HG03520 (cell line): ENCODE measurements around the gene SPNS3.

Experiments
- ATAC-seq: cut with Tn5 transposase; IDR thresholded peaks from one replicate; pipeline ENCODE4 v1.9.1; 2021; ENCODE audit warnings: mild to moderate bottlenecking, moderate library complexity; ENCODE audit not compliant: unreplicated experiment

The SPNS3 gene

DNA sequence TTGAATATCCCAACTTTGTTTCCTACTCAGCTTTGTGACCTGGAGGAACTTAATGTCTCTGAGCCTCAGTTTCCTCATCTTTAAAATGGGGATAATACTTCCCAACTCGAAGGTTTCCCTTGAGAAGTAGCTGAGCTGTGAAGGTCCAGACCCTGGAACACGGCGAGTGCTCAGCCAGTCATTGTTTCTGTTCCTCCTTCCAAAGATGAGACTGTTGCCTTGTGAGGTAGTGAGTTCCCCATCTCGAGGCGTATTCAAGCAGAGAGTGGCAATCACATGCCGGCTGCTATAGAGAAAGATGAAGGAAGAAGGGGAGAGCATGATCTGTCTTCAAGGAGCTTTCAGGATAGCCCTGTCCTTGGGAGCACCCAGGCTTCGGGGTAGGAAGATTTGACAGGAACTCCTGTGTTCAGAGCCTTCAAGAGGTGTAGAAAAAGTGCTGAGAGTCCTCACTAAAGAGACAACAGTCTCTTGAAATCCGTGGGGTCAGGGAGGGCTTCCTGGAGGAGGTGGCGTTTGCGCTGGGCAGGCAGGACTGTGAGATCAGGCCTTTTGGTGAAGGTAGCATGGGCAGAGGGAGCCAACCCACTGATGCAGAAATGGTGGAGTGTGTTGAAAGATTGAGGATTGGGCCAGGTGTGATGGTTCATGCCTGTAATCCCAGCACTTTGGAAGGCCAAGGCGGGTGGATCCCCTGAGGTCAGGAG lies 92.1 kb downstream of the SPNS3 start:
- no peak for ATAC-seq

DNA sequence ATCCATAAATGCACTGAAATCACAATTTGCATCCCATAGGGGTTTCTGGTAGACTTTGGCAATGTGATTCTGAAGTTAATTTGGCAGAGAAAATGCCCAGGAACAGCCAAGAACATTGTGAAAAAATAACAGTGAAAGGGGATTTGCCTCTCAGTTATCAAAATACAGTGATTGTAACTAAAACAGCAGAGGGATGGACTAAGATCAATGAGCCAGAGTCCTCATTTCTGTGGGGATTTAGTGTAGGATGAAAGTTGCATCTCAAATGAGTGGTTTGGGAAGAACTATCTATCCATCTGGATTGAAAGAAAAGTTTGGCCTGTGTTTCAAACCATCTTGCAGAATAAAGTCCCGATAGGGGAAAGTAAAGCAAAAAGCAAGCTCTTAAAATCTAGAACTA lies 93.4 kb downstream of the SPNS3 start:
- ATAC-seq: no peak

DNA sequence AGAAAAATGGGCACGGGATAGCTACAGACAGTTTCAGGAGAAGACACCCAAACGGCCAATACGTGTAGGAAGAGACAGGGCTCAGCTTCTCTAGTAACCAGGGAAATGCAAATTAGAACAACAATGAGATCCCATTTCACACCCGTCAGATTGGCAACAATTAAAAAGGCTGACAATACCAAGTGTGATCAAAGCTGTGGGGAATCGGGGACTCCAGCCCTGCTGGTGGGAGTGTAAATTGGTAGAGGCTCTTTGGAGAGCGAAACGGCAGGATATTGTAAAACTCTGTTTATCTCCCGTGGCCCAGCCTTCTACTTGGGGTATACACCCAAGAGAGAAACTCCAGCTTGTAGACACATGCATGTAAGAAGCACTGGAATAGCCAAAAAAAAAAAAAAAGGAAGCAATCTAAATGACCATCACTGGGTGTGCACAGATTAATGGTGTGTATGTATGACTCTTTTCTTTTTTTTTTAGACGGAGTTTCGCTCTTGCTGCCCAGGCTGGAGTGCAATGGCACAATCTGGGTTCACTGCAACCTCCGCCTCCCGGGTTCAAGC lies 93.9 kb downstream of the SPNS3 start:
- ATAC-seq: no peak

DNA sequence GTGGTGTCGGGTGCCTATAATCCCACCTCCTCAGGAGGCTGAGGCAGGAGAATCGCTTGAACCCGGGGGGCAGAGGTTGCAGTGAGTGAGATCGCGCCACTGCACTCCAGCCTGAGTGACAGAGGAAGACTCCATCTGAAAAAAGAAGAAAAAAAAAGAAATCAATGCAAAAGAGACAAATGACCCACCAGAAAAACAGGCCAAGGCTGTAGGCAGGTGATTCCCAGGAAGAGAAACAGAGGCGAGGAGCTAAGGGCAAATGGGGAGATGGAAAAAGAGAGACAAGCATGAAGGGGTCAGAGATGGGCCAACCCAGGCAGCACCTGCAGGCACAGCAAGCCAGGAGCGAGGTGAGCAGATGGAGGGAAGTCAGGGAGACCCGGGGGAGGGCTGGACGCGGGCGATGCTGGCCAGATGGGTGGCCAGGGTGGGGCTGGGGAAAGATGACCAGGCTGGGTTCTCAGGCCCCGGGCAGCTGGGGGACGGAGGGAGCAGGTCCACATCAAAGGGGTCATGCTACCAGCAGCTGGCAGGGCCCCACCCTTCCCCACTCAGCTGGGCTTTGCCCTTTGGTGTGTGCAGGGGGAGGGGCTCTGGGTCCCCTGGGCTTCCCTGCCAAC lies 95.9 kb downstream of the SPNS3 start:
- ATAC-seq: no peak

DNA sequence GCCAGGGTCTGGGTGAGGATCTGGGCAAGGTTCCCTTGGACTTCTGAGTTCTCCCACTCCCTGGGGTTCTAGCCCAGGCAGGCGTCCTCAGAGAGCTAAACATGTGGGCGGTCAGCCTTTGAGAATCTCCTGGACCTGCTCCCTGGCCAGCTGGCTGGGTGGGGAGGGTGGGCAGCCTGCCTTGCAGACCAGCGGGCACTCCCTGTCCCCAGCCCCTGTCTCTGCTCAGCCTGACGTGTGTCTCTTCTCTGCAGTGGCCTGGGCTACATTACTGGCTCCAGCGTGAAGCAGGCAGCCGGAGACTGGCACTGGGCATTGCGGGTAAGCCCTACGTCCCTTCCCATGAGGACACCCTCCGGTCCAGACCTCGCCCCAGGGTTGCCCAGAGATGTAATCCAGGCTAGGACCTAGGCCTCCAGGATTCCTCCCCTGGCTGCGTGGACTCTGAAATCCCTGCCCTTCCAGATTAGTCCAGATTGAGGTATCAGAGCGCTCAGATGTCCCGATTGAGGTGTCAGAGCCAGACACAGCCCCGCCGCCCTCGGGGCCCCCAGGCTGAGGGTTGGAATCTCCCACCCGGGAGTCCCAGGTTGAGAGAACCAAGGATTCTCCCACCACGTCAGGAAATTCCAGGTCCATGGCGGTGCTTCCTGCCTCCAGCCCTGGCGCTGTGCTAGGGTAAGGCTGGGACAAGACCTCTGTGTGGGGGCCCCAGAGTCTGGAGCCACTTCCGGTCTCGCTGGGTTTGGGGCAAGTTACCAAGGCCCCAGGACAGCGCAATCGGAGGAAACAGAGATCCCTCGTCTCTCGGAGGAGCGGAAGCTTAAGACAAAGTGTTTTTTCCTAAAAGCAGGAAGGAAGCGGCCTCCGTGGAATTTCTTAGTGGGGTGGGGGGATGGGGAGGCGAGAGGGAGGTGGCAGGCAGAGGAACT lies 97.3 kb downstream of the SPNS3 start:
- no peak for ATAC-seq

DNA sequence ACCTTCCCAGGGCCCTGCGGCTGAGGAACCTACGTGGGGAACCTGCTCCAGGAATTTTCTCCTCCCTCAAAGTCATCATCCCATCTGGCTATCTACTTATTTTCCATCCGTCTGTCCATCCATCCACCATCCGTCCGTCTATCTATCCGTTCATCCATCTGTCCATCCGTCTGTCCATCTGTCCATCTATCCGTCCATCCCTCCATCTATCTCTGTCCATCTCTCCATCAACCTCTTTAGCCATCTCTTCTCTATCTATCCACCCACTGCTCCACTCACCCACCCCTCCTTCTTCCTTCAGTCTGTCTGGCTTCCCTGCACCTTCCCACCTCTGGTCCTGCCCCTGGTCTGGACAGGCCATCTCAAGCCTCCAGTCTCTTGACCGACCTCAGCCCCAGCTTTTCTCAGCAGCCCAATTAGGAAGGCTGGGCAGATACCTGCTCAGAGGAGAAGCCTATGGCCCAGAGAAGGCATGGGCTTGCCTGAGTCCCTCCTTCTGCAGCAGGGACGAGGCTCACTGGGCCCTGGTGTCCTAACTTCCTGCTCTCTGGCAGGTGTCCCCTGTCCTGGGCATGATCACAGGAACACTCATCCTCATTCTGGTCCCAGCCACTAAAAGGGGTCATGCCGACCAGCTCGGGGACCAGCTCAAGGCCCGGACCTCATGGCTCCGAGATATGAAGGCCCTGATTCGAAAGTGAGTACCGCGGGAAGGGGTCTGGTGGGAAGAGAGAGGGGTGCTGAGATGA lies 98.4 kb downstream of the SPNS3 start:
- ATAC-seq: no peak

DNA sequence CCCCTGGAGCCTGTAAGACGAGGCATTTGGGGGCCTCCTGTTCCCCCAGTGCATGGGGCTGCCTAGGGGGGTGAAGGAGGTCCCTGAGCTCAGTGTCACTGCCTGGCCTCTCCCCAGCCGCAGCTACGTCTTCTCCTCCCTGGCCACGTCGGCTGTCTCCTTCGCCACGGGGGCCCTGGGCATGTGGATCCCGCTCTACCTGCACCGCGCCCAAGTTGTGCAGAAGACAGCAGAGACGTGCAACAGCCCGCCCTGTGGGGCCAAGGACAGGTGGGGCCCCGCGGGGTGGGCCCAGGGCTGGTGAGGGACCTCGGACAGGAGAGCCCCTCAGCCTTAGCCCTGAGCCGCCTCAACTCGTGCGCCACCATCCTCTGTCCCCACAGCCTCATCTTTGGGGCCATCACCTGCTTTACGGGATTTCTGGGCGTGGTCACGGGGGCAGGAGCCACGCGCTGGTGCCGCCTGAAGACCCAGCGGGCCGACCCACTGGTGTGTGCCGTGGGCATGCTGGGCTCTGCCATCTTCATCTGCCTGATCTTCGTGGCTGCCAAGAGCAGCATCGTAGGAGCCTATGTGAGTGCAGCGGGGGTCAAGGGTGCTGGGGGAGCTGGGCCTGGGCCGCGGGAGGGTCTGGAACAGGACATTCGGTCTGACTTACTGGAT lies 99.3 kb downstream of the SPNS3 start:
- no peak for ATAC-seq

DNA sequence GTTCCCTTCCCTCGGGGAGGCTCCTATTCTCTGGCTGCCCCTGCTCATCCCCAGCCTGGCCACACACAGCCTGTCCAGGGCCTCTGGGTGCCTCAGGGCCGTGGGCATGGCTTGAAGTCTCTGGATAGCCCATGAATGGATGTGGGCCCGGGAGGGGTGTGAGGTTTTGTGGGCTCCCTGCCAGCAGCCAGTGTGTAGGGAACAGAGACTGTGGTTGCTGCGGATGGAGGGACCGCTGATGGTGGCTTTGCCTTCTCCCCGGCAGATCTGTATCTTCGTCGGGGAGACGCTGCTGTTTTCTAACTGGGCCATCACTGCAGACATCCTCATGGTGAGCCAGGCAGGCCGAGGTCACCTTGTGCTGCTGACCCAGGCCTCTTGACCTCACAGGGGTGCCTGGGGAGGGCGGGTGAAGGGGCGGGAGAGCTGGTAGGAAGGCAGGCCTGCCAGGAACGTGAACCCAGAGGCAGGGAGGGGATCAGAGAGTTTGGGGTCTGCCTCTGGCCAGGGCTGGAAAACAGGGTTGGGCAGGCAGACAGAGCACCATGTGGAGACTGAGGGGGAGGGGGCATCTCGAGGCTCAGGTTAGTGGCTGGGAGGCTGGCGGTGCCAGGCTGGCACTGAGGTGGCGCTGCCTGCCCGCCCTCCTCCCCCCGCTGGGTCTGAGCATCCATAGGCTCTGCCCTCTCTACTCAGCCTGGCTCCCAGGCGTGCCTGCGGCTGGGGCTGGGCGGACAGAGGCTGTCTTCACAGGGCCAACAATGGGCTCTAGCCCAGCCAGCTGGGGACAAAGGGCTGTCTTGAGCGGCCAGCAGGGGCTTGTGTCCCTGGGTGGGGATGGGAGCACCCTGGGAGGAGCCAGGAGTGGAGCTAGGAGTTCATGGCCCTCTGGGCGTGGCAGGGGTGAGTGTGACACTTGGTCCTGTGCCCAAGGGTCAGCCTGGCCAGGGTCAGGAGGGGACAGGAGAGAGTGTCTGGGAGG lies 100.1 kb downstream of the SPNS3 start:
- no peak for ATAC-seq

DNA sequence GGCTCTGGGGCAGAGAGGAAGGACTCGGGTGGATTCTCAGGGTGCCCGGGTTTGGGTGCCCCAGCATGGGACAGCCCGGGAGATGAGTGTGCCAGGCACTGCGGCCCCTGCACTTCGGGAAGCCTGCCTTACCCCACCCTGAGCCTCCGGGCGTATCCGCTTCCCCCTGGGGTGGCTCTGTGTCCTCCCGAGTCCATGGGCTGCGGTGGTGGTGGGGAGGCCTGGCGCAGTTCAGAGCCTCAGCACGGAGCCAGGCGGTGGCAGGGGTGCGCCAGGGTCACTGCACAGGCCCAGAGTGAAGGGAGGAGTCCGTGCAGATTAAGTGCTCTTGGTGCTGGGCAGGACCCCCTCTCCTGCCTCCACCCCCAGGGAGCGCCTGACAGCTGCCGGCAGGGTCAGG lies 100.8 kb downstream of the SPNS3 start:
- ATAC-seq: no peak

DNA sequence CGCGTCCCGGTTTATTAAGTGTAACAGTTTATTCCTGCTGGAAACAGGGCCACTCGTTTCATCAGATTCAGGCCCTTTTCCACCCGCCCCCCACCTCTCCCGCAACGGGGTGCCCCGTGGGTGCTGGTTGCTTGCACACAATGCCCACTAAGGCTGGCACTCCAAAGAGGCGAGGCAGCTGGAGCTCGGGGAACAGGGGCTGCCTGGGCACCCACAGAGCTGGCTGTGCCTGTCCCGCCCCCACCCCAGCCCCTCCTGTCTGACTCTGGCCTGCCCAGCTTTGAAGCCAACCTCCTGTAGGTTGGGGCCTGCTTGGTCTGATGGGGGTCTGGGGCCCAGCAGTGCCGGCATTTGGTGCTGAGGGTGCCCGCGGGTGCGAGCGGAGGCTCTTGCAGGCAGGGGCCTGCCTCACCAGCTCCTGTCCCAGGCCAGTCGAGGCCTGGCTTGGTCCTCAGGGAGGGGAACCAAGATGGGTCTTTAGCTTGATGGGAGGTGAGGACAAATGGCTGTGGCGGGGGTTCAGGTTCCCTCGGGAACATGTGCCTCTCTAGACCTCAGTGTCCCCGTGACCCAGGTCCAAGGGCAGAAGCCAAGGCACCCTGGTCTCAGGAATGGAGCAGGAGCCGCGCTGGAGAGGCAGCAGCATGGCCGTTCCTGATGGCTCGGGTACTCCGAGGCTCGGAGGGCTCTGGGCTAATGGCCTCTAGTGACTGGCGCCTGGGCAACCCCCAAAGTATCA lies 101.4 kb downstream of the SPNS3 start:
- ATAC-seq: no peak

DNA sequence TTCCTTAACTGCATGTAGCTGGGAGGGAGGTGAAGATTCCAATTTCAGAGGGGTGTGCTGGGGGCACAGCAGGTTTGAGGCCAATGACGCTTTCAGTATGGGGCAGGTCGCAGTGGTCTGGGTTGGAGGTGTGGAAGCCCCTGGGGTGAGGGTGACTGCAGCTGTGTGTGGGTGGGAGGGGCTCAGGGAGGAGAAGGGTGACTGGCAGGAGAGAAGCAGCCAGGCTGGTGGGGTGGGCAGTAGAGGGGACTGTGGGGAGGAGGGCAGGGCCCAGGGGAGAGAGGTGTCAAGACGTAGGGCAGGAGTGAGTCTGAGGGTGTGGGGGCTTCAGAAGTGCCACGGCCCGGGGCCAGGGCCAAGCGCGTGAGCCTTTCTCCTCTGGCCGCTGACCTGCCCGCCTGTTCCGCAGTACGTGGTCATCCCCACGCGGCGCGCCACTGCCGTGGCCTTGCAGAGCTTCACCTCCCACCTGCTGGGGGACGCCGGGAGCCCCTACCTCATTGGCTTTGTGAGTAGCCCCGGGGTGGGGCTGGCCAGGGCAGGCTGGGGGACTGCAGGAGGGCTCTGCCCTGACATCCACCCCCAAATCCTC lies 102.0 kb downstream of the SPNS3 start:
- no peak for ATAC-seq

DNA sequence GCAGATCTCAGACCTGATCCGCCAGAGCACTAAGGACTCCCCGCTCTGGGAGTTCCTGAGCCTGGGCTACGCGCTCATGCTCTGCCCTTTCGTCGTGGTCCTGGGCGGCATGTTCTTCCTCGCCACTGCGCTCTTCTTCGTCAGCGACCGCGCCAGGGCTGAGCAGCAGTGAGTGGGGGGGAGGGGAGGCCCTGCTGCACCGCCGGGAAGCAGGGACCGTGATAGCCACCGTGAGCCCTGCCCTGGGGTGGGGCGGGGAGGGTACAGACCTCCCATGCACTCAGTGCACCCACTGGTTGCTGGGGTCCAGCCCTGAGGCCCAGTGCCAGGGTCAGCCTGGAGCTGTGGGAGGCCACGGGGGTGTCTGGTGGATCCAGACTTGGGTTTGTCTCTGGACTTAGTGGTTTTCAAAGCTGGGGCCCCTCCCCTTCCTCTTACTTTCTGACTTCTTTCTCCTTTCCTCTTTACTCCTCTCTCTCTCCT lies 102.6 kb downstream of the SPNS3 start:
- no peak for ATAC-seq

DNA sequence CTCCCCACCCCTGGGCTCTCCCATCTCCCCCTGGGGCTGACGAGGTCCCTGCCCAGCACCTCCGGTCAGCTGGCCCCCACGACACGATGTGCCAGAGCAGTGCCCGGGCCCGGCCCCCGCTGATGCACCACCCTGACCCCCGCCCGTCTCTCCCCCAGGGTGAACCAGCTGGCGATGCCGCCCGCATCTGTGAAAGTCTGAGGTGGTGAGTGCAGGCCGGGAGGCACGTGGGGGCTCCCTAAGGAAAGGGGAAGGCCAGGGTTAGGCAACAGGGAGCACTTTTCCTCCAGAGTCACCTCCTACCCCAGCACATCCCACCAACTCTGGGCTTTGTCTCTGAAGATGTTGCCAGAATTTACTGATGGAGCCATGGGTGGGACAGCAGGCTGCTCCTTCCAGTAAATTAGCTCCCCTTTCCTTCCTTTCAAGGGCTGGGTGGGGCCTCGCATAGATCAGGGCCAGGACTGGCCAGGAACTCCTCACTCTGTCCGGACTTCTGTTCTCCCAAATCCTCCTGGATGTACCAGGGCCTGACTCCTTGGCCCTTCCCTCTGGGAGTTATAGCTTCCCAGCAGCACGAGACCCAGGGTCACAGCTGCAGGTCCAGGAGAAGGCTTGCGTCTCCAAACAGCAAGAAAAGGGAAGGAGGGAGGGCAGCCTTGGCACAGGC lies 103.1 kb downstream of the SPNS3 start:
- ATAC-seq: no peak
